B cell (primary cell): Measurements from ENCODE around the gene CXADR.

Experiments
- CTCF ChIP-seq: fragments of 200-600 bp; IDR thresholded peaks from one replicate; pipeline ENCODE4 v1.8.0; 2022; ENCODE audit warnings: antibody characterized with exemption, mild to moderate bottlenecking
- EZH2 ChIP-seq: IDR thresholded peaks from 2 replicates; pipeline ENCODE4 v1.6.1; 2012; ENCODE audit warnings: borderline replicate concordance, low read depth, mild to moderate bottlenecking, moderate library complexity, low read length; ENCODE audit not compliant: insufficient read depth, poor library complexity, severe bottlenecking

DNA sequence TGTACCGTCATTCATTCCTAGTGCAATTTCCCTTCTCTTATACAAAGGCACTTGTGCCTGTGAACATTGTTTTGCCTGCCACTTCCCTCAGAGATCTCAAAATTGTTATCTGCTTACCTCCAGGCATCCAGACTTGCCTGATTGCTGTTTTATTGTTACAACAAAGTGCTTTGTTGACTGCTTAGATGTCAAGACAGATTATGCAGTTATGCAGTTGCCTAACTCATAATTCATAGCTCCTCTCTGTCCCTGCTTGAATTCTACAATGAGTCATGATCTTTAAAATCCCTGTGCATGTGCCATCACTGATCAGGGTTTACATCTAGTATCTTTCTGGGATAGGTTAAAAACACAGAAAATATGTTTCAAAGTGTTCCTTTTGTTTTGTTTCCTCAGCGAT, 24.5 kb downstream of the CXADR start:
- TF ChIP-seq CTCF = no peak
- TF ChIP-seq EZH2 = no peak
